GM18499 (cell line): ENCODE results near the gene AKAP8.
A peak's percentile ranks its signal among the peaks of the same experiment; 100 is the strongest.
"Not testable (repeated sequence)": the region's sequence is repeated elsewhere in the genome, so short reads cannot be mapped to it uniquely, and the experiment has no call there.

Experiments used
- ATAC-seq: cut with Tn5 transposase; IDR thresholded peaks from one replicate; pipeline ENCODE4 v1.9.1; 2021; ENCODE audit warnings: moderate number of reproducible peaks; ENCODE audit not compliant: insufficient read depth, unreplicated experiment

AKAP8 gene

DNA sequence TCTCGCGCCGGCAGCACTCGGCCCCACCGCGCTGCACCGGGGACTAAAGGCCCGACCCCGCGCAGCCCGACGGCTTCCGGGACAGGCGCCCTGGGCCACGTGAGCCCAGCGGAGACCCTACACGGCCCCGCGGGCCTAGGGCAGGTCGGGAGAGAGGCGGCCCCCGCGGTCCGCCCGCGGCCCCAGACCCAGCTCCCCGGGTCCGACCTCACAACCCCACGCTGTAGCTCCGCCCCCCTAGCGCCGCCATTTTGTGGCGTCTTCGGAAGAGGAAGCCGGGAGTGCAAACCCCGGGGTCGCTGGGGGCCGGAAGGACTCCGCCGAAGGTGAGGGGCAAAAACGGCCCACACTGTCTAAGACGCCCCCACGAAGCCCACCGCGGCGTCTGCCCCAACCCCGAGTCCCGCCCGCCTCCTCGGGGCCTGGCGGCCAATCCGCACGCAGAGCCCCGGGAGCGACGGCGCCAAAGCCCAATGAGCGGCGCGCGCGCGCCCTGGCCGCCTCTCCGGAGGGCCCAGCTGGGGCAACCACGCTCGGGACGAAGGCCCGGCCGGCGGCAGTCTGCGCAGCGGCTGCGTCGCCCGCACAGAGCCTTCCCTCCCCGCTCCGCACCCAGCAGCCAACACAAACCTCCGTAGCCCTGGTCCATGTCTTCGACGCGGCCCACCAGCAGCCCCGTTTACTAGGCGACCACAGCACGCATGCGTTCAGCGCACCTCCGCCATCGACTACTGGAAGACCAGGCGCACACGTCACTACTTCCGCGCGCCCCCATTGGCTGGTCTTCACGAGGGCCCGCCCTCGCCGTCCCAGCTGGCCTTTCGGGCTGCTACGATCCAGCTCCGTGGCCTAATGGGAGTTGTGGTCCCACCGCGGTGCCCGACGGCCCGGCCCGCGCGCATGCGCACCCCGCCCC is at the start of gene AKAP8:
AKAP8 (minus strand) TSS at position 705 of the 916 bp plus-strand sequence; CDS start at position 649, 56 bp downstream.
- ATAC-seq: peak; percentile 57

- no peak for ATAC-seq
These were observed 48.4 kb upstream of the AKAP8 start for GRCh38 chr19:15427991-15428471.

DNA sequence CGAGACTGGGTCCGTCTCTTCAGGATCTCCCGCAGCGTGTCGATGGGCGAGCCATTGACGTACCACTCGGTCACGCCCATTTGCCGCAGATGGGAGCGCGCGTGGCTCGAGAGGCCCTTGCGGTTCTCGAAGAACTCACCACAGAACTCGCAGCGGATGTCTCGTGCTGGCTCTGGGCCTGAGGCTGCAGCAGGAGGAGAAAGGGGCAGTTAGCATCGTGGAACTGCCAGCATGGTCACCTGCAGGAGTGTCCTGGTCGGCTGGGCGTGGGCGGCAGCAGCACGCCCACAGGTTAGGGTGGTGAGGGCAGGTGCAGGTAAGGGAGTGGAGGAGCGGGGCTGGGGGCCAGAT is 47.7 kb upstream of the AKAP8 start:
- ATAC-seq: no peak

- no peak for ATAC-seq
These were observed 47.1 kb upstream of the AKAP8 start for GRCh38 chr19:15426485-15427349.

- no peak for ATAC-seq
These were observed 45.8 kb upstream of the AKAP8 start for GRCh38 chr19:15425321-15425950.

- ATAC-seq: no peak
These were observed 45.2 kb upstream of the AKAP8 start for GRCh38 chr19:15424692-15425272.

DNA sequence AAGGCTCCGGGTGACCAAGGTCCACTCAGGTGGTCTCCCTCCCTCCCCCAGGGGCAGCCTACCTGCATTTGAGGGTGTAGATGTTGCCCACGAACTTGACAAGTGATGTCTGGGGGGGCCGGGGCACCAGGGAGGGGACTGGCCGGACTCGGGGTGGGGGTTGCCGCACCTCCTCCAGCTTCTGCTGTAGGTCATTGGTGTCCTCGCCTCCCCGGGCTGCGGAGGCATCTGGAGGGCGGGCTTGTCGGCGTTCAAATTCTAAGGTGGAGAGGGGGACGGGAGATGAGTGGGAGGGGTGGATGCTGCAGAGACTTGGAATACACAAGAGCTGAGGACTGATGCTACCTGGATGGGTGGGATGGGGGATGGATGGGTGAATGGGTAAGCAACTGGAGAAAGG is 44.5 kb upstream of the AKAP8 start:
- ATAC-seq: no peak

- no peak for ATAC-seq
These were observed 43.5 kb upstream of the AKAP8 start for GRCh38 chr19:15423130-15423529.

DNA sequence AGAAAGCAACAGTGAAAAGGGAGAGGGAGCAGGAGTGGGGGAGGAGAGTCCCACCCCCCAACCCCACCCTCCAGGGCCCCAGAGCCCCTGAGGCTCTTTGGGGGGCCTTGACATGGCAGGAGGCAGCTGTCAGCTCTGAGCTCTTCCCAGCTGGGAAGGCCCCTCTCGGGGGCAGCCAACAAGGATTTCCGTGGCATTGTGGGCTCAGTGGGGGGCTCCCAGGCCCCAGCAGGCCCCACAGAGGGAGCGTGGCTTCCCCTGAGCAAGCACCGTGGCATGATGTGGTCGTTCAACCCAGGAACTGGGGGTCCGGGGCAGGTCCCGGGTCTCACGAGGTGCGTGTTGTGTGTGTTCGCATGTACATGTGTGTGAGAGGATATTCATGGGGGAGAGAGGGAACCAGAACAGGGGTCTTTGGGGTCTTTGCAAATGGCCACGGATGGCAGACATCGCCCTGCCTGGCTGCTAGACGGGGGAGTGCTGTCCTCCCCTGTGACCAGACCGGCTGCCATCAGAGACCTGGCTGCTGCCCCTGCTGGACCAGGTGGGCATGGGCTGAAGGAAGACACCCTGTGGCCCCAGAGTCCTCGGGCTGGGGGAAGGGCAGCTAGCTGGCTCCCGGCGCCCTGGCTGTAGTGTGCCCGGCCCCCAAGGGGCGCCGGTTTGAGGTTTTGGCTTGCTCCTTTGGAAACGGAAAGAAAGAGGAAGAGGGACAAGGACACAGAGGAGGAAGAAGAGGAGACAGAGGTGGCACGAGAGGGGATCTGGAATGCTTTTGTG is 42.9 kb upstream of the AKAP8 start:
- ATAC-seq: no peak

DNA sequence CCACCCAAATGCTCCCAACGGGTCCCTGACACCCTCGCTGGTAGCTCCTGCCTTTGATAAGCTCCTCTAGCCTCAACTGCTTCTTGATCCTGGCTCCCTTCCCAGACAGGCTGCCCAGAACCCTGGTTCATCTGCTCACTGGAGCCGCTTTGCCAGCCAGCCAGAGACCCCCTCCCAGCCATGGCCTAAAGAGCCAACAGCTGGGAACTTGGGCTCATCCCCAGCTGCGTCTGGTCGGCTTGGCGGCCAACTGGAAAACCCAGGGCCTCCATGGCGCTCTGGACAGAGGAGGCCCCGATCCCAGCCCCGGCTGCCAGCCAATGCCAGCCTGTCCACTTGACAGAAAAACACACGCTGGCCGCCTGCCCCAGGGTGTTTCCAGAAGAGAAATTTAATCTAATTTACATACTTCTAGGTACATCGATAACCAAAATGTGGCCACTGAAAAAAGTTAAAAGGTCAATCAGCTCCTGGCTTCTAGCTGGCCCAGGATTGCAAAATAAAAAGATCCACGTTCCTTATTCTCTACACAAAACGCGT is 42.2 kb upstream of the AKAP8 start:
- no peak for ATAC-seq

- ATAC-seq: no peak
These were observed 41.6 kb upstream of the AKAP8 start for GRCh38 chr19:15421136-15421695.

DNA sequence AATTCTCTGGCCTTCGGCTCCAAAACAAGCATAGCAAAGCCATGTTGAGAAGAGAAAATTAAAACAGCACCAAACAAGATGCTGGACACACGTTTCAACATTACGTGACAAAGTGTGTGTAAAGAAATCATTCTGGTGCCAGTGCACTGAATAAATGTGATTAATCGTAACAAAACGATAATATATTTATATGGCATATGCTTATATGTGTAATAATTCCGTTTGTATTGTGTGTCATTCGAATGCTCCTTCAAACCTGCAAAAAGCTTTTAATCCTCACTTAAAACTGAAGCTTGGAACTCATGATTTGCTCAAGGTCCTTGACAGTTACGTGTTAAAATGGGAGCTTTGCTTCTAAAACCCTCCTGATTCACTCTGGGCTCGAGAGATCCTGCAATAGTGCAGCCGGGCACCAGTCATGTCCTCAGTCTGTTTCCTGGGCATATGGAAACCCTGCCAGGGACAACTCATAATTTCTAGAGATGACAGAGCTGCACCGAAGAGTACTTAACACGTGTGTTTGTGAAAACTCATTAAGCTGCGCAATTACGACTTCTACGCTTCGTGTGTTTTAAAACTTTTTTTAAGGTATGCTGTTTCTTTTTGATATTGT is 39.9 kb upstream of the AKAP8 start:
- ATAC-seq: no peak

DNA sequence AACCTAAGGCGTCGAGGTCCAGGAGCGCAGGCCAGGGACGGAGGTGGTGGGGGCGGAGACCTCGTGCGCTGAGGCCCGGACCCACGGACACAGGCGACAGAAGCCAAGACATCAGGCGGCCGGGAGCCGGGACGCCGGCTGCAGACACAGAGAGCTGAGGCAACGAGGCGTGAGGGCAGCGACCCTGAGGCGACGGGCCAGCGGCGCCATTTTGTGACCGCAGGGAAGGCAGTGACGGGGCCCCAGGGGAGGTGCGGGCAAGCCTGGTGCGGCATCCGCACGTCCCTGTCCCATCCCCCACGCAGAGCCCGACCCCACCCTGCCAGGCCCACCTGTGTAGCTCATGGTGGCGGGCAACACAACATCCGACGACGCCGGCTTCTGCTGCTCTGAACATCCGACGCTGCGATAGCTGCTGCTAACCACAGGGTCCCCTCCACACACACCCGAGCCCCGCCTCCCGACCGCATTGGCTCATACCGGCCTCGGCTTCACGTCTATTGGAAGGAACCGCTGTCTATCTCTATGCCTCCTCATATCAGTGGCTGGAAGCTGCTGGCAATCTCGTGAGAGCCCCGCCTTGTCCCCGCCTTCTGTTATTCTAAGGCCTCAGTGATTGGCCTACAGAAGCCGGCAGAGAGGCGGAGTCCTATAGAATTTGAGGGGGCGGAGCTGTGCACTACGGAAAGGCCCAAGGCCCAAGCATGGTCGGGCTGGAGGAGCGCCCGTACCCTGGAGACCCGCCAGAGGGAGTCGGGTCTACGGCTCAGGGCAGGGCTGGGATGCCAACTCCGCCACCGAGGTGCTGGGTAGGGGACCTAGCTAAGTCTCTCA is 39.2 kb upstream of the AKAP8 start, which contains the start of gene AKAP8L:
AKAP8L (minus strand) TSS at position 410 of the 834 bp plus-strand sequence; CDS start at position 345, 65 bp downstream.
- ATAC-seq: peak; percentile 92

- ATAC-seq: no peak
These were observed 38.6 kb upstream of the AKAP8 start for GRCh38 chr19:15418231-15418578.

- no peak for ATAC-seq
These were observed 38.1 kb upstream of the AKAP8 start for GRCh38 chr19:15417699-15418098.

GRCh38 chr19:15412832-15413231 is 33.2 kb upstream of the AKAP8 start:
- ATAC-seq: no peak

GRCh38 chr19:15411351-15411750 is 31.8 kb upstream of the AKAP8 start:
- not testable (repeated sequence) for ATAC-seq

DNA sequence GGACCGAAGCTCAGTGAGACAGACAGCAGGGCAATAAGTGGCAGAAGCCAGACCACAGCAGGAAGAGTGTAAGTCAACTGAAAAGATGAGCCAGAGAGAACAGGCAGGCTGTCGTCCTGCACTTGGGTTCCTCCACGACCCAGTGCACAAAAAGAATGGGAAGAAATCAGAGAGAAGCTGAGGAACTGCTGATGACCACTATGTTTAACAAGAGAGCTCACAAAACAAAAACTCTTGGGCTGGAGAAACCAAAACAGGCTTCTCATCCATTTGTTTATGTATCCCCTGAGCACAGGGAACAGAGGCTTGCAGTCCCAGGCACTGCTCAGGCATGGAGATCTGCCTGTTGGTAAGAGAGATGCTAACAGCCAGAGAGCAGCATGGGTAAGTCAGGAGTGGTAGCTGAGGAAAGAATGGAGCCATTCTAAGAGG is 25.2 kb upstream of the AKAP8 start:
- ATAC-seq: no peak
